Astrocyte (in vitro differentiated cells and primary cell): Measurements from ENCODE around the gene CDKN1A.

Experiments used
- CTCF ChIP-seq: IDR thresholded peaks from 2 replicates; pipeline ENCODE4 v1.5.1; 2011; ENCODE audit warnings: low read depth, mild to moderate bottlenecking, inconsistent platforms, low read length, moderate library complexity; ENCODE audit not compliant: insufficient read depth
- EZH2 ChIP-seq: IDR thresholded peaks from 2 replicates; pipeline ENCODE4 v1.6.1; 2012; ENCODE audit warnings: mild to moderate bottlenecking, low read length, inconsistent platforms; ENCODE audit not compliant: insufficient read depth

DNA sequence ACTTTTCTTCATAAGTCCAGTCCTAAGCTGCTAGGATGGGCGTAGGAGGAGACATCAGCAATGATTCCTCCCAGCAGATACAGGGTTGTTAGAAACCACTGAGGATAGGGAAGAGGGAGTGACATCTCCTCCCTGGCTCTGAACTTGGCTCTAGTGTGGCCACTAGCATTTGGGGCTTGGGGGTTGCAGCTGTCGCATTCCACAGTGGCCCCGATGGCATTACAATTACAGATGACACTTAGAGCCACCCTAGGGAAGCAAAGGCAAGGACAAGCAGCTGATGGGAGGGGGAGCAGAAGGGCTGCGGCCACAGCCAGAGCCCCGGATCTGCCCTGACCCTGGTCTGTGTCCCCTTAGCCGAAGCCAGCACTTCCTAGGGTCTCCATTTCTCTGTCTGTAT is 9.5 kb upstream of the CDKN1A start:
- TF ChIP-seq CTCF: no peak
- no peak for TF ChIP-seq EZH2
